Small intestine (tissue), 16 donors: ENCODE measurements around the gene BAG5. TPM values are rescaled to one million over a fixed set of nuclear protein-coding genes. Genes with fewer than 3 reads are reported as not detected.
"Not testable (repeated sequence)": the region's sequence is repeated elsewhere in the genome, so short reads cannot be mapped to it uniquely, and the experiment has no call there.

Source experiments
- DNase-seq, 2 donors: peaks; one replicate each; pipeline versions ENCODE4 v3.0.0 to v3.0.0-alpha.2; 2013
- FAIRE-seq: peaks from 2 replicates; lab custom pipeline; 2012; peaks lifted over from hg19 to GRCh38; lab: Jason Lieb, UNC
- H3K27ac ChIP-seq, 3 donors: one replicate each; pipeline ENCODE4 v1.5.1; 2013; ENCODE audit warnings: low read length in 2 of 3, mild to moderate bottlenecking in 2 of 3, control low read depth in 1 of 3, inconsistent platforms in 1 of 3, low read depth in 1 of 3, moderate library complexity in 1 of 3
- H3K27me3 ChIP-seq, 3 donors: one replicate each; pipeline ENCODE4 v1.6.1; 2013; ENCODE audit warnings: low read length in 3 of 3, inconsistent platforms in 1 of 3; ENCODE audit not compliant: control insufficient read depth in 3 of 3, insufficient read depth in 3 of 3
- H3K36me3 ChIP-seq, 3 donors: one replicate each; pipeline ENCODE4 v1.6.1; 2013; ENCODE audit warnings: low read length in 3 of 3, inconsistent platforms in 1 of 3, low read depth in 1 of 3, mild to moderate bottlenecking in 1 of 3, moderate library complexity in 1 of 3; ENCODE audit not compliant: control insufficient read depth in 3 of 3, insufficient read depth in 2 of 3
- H3K4me1 ChIP-seq, 3 donors: one replicate each; pipeline ENCODE4 v1.6.1; 2013; ENCODE audit warnings: low read length in 2 of 3, inconsistent platforms in 1 of 3, low read depth in 1 of 3, mild to moderate bottlenecking in 1 of 3, moderate library complexity in 1 of 3; ENCODE audit not compliant: control insufficient read depth in 3 of 3, insufficient read depth in 2 of 3
- H3K4me3 ChIP-seq, 3 donors: one replicate each; pipeline ENCODE4 v1.5.1; 2013; ENCODE audit warnings: low read length in 3 of 3, control low read depth in 1 of 3, inconsistent platforms in 1 of 3, low read depth in 1 of 3, mild to moderate bottlenecking in 1 of 3, moderate library complexity in 1 of 3
- H3K9me3 ChIP-seq, 2 donors: one replicate each; pipeline ENCODE4 v1.6.1; 2013; ENCODE audit warnings: low read depth in 1 of 2, low read length in 1 of 2; ENCODE audit not compliant: control insufficient read depth in 2 of 2, insufficient read depth in 1 of 2
- WGBS, 3 donors: extraction: QIAGEN DNeasy Blood & Tissue Kit; methylation state at CpG; one replicate each; pipeline ENCODE4 v1.1.7; 2013; 5-methylcytosine and 5-hydroxymethylcytosine counted together
- long read RNA-seq, 10 donors: transcript quantifications; one replicate each; lab custom pipeline, GENCODE V29; 2026
- polyA plus RNA-seq, 4 donors: library from polyadenylated mRNA; stranded (reverse) in 3 of 4; unstranded in 1 of 4; fragments of 200-250 nt in 3 of 4; fragments of 120-200 nt in 1 of 4; gene quantifications; one replicate each; pipeline versions ENCODE4 v1.2.1 to v1.2.3, GENCODE V29; 2013
- donor health status: healthy with polysubstance abuse.
- donor health status: control.
- donor health status: control.
- donor health status: Bipolar disorder and iron deficiency.
- donor health status: healthy.

Gene BAG5, protein sequence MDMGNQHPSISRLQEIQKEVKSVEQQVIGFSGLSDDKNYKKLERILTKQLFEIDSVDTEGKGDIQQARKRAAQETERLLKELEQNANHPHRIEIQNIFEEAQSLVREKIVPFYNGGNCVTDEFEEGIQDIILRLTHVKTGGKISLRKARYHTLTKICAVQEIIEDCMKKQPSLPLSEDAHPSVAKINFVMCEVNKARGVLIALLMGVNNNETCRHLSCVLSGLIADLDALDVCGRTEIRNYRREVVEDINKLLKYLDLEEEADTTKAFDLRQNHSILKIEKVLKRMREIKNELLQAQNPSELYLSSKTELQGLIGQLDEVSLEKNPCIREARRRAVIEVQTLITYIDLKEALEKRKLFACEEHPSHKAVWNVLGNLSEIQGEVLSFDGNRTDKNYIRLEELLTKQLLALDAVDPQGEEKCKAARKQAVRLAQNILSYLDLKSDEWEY
- polyA plus RNA-seq, result 10 to 100 TPM in 3 of 4 donors, 1 to 10 TPM in 1; 8.5 to 21.8 (median 12.6) TPM
- long read RNA-seq, donor 1, result 0 reads
- long read RNA-seq, donor 2, full-length matches to known transcripts, result 3 of 3 reads
- long read RNA-seq, donor 2, partial matches to known transcripts, result 0 of 3 reads
- long read RNA-seq, donor 2, other reads (novel, unspliced or antisense), result 0 of 3 reads
- long read RNA-seq, donor 3, full-length matches to known transcripts, result 8 of 8 reads
- long read RNA-seq, donor 3, partial matches to known transcripts, result 0 of 8 reads
- long read RNA-seq, donor 3, other reads (novel, unspliced or antisense), result 0 of 8 reads
- long read RNA-seq, donor 4, full-length matches to known transcripts, result 1 of 1 reads
- long read RNA-seq, donor 4, partial matches to known transcripts, result 0 of 1 reads
- long read RNA-seq, donor 4, other reads (novel, unspliced or antisense), result 0 of 1 reads
- long read RNA-seq, donor 5, full-length matches to known transcripts, result 5 of 5 reads
- long read RNA-seq, donor 5, partial matches to known transcripts, result 0 of 5 reads
- long read RNA-seq, donor 5, other reads (novel, unspliced or antisense), result 0 of 5 reads
- long read RNA-seq, donor 6, full-length matches to known transcripts, result 4 of 4 reads
- long read RNA-seq, donor 6, partial matches to known transcripts, result 0 of 4 reads
- long read RNA-seq, donor 6, other reads (novel, unspliced or antisense), result 0 of 4 reads
- long read RNA-seq, donor 7, result 0 reads
- long read RNA-seq, donor 8, result 0 reads
- long read RNA-seq, donor 9, full-length matches to known transcripts, result 2 of 2 reads
- long read RNA-seq, donor 9, partial matches to known transcripts, result 0 of 2 reads
- long read RNA-seq, donor 9, other reads (novel, unspliced or antisense), result 0 of 2 reads
- long read RNA-seq, donor 10, full-length matches to known transcripts, result 6 of 6 reads
- long read RNA-seq, donor 10, partial matches to known transcripts, result 0 of 6 reads
- long read RNA-seq, donor 10, other reads (novel, unspliced or antisense), result 0 of 6 reads

DNA sequence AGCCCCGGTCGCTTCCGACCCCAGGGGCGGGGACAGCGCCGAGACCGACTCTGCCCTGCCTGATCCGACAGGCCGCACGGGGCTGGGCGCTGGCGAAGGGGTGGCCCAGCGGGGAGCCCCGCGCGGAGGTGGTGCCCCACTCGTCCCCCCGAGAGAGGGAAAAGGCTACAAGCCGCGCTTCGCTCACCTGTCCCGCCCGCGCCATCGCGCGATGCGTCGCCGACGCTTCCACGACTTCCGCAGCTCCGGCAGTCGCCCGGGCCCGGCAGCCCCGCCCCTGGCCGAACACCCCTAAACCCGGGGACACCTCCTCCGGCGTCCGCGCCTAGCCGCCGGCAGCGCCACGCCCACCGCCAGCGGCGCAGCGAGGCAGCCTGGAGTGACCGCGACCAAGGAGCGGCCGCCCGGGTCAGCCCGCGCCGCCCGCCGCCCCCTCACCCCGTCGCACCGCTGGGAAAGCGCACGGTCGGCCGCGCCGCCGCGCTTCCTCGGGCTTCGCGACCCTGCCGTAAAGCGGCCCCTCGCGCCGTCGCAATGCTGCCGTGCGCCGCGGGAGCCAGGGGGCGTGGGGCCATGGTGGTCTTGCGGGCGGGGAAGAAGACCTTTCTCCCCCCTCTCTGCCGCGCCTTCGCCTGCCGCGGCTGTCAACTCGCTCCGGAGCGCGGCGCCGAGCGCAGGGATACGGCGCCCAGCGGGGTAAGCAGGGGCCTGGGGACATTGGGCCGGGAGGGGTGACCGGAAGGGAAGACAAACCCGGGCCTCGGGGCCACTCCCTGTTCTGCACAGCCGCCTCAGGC, at the start of gene BAG5, which contains the start of gene COA8:
Gene BAG5 (minus strand): TSS at position 229 of the 797 bp plus-strand sequence. CDS start 1,493 bp downstream, outside the sequence.
Gene COA8 (plus strand): TSS at position 532 of the 797 bp plus-strand sequence. CDS start 42 bp downstream, at position 574.
- Histone ChIP-seq H3K4me1 (peaks cover 2 to 18% (median 4%) of the 10 kb centered on the region in 3 donors), H3K27ac (peak within 1 kb of the TSS; percentile 88 to 97 (median 96)), H3K9me3 (no peaks in the 10 kb centered on the region), H3K36me3 (peaks cover 4 to 29% (median 5%) of the 10 kb centered on the region in 3 donors), H3K4me3 (peak within 1 kb of the TSS; percentile 89 to 97 (median 97)), H3K27me3 (no peaks in the 10 kb centered on the region)
- peak; percentile 77 to 98 for DNase-seq
- WGBS, 3 donors, result 0% methylated on average over 35 to 109 of the region's 109 CpGs
- no peak for FAIRE-seq

DNA sequence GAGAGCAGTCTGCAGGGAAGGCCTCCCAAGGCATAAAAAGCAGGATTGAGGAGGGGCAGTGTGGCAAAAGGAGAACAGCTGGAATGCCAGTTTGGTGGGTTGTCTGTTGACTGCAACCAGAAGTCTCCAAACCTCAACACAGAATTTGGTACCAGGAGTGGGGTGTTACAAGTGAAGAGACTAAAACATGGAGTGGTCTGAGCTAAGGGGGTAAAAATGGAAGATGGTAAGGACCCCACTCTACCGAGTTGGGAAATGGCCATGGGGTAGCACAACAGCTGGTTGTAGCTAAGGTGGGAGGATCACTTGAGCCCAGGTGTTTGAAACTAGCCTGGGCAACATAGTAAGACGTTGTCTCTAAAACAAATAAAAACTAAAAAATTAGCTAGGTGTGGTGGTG, 48.8 kb upstream of the BAG5 start:
- no peak for FAIRE-seq

DNA sequence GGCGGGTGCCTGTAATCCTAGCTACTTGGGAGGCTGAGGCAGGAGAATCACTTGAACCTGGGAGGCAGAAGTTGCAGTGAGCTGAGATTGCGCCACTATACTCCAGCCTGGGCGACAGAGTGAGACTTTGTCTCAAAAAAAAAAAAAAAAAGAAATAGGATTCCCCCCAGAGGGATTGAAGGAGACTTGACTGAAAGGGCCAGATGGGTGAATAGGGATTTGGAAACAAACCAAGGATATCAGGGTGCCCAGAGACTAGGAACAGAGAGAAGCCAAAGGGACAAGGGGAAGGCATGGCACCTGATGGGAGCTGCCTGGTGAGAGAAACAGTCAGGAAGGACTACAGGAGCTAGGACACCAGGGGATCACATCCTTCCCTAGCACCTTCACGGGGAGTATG, 46.6 kb upstream of the BAG5 start:
- not testable (repeated sequence) for FAIRE-seq
- WGBS, 3 donors, result 88 to 100% (median 89%) methylated on average over 4 of the region's 4 CpGs

More for the DNA sequence above, 48.8 kb upstream of the BAG5 start:
- Histone ChIP-seq H3K36me3 (no peaks in the 10 kb centered on the region), H3K27ac (no peak overlapping the region), H3K27me3 (peaks cover 0 to 22% (median 0%) of the 10 kb centered on the region in 3 donors), H3K4me1 (peaks cover 0 to 3% (median 3%) of the 10 kb centered on the region in 3 donors), H3K4me3 (no peak overlapping the region), H3K9me3 (peaks cover 2 to 13% of the 10 kb centered on the region in 2 donors)
- WGBS, 3 donors, result 94 to 100% (median 95%) methylated on average over 2 of the region's 2 CpGs
- no peak for DNase-seq

DNA sequence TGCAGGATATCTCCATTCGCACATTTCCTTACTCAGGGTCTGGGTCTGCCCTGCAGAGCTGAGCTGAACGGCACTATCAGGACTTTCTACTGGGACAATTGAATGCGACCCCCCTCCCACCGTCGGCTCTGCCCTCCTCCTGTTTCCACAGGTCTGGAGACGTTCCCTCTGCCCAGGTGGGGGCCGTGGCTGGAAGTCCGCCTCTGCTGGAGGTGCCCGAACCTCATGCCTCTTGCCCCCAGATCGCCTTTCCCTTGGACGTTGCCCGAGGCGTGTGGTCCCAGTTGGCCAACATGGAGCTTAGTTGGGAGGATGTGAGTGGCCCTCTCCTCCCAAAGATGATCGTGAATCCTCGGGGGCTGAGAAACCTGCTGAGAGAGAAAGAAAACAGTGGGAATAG, 45.4 kb upstream of the BAG5 start:
- no peak overlapping the region for H3K4me3 ChIP-seq
- no peak for FAIRE-seq
- H3K27me3 ChIP-seq, result peaks cover 0 to 22% (median 0%) of the 10 kb centered on the region in 3 donors
- 28 to 42% (median 34%) methylated on average over 15 of the region's 15 CpGs for WGBS, 3 donors
- H3K27ac ChIP-seq, result no peak overlapping the region
- peaks cover 2 to 10% of the 10 kb centered on the region in 2 donors for H3K9me3 ChIP-seq
- peaks cover 0 to 3% (median 3%) of the 10 kb centered on the region in 3 donors for H3K4me1 ChIP-seq
- no peaks in the 10 kb centered on the region for H3K36me3 ChIP-seq
- no peak for DNase-seq

More for the DNA sequence above, 46.6 kb upstream of the BAG5 start:
- not testable (repeated sequence) for H3K27ac ChIP-seq, H3K4me3 ChIP-seq, DNase-seq, H3K36me3 ChIP-seq, H3K4me1 ChIP-seq
- peaks cover 2 to 10% of the 10 kb centered on the region in 2 donors for H3K9me3 ChIP-seq
- H3K27me3 ChIP-seq, result peaks cover 0 to 22% (median 0%) of the 10 kb centered on the region in 3 donors

DNA sequence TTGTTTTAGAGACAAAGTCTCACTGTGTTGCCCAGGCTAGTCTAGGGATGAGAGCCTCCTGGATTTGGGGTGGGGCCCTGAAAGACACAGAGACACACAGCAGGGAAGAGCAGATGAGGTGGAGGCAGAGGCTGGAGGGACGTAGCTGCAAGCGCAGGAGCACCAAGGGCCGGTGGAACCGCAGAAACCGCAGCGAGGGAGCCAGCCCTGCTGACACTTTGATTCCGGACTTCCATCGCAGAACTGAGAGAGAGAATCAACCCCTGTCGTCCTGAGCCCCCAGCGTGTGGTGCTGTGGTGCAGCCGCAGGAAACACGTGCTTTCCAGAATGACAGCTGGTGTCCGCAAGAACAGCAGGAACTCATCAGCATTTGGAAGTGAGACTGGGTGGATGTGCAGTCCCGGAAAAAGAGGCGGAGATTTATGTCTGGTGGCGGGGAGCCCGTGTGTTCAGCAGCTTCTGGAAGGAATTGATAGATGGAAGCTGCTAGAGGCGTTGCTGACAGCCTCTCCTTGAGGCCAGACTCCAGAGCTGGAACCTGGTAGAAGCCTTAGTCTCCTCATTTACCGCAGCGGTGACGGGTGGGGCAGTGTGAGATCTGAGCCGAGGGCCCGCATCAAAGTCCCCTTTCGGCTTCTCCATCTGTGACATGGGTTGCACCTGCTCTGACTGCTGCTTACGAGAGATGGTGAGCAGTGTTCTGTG, 44.7 kb upstream of the BAG5 start:
- H3K27me3 ChIP-seq, result peaks cover 0 to 22% (median 0%) of the 10 kb centered on the region in 3 donors
- no peaks in the 10 kb centered on the region for H3K36me3 ChIP-seq
- DNase-seq, result peak; percentile 57 to 73
- 2 to 5% (median 3%) methylated on average over 25 of the region's 25 CpGs for WGBS, 3 donors
- H3K4me3 ChIP-seq, result peak overlapping the region in 1 of 3 donors; percentile 13
- H3K9me3 ChIP-seq, result peaks cover 2 to 10% of the 10 kb centered on the region in 2 donors
- peaks cover 0 to 3% (median 3%) of the 10 kb centered on the region in 3 donors for H3K4me1 ChIP-seq
- H3K27ac ChIP-seq, result no peak overlapping the region
- no peak for FAIRE-seq

DNA sequence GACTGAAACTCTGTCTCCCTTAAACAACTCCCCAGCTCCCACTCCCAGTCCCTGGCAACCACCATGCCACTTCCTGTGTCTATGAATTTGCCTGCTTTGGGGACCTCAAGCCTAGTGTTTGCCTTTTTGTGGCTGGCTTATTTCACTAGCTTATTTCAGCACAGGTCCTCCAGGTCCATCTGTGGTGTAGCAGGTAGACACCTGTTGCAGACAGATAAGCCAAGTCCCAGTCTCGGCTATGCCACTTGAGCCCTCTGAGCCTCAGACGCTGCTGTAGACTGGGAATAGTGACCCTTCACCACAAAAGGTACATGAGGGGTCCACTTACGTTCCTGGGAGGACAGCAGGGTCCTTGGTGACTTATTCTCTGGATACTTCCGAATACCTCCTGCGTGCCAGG, 42.2 kb upstream of the BAG5 start:
- no peak for FAIRE-seq
- H3K27me3 ChIP-seq, result peaks cover 0 to 22% (median 0%) of the 10 kb centered on the region in 3 donors
- 87 to 95% (median 88%) methylated on average over 5 of the region's 5 CpGs for WGBS, 3 donors

More for the DNA sequence above, 42.2 kb upstream of the BAG5 start:
- Histone ChIP-seq H3K27ac (no peak overlapping the region), H3K36me3 (no peaks in the 10 kb centered on the region), H3K4me1 (peaks cover 0 to 3% (median 3%) of the 10 kb centered on the region in 3 donors), H3K4me3 (no peak overlapping the region), H3K9me3 (no peaks in the 10 kb centered on the region)
- DNase-seq, result no peak
